NCI-H2171 (cell line): ENCODE results near the gene GNPAT.
"Not testable (repeated sequence)": the region's sequence is repeated elsewhere in the genome, so short reads cannot be mapped to it uniquely, and the experiment has no call there.

ENCODE experiments used
- DNase-seq: peaks from one replicate; lab custom pipeline; 2025; lab: John Stamatoyannopoulos, UW

Gene GNPAT

GRCh38 chr1:231240883-231241735 lies at the start of gene GNPAT:
Gene GNPAT (plus strand): TSS chr1:231241212. CDS start chr1:231241379, 167 bp downstream.
- DNase-seq: peak; percentile 80

GRCh38 chr1:231192620-231193163 lies 48.3 kb upstream of the GNPAT start:
- no peak for DNase-seq

- no peak for DNase-seq
Measured at GRCh38 chr1:231193710-231194340, 47.2 kb upstream of the GNPAT start.

GRCh38 chr1:231194476-231194842 lies 46.6 kb upstream of the GNPAT start:
- no peak for DNase-seq

GRCh38 chr1:231194843-231195516 lies 46.0 kb upstream of the GNPAT start:
- DNase-seq: no peak

GRCh38 chr1:231196307-231196706 lies 44.7 kb upstream of the GNPAT start:
- no peak for DNase-seq

- DNase-seq: no peak
Measured at GRCh38 chr1:231196728-231197127, 44.3 kb upstream of the GNPAT start.

- DNase-seq: no peak
Measured at GRCh38 chr1:231199868-231200267, 41.1 kb upstream of the GNPAT start.

GRCh38 chr1:231200388-231201031 lies 40.5 kb upstream of the GNPAT start:
- DNase-seq: no peak

GRCh38 chr1:231201375-231201978 lies 39.5 kb upstream of the GNPAT start:
- DNase-seq: no peak

- no peak for DNase-seq
Measured at GRCh38 chr1:231201979-231202633, 38.9 kb upstream of the GNPAT start.

GRCh38 chr1:231203259-231204057 lies 37.6 kb upstream of the GNPAT start:
- no peak for DNase-seq

GRCh38 chr1:231206856-231207255 lies 34.2 kb upstream of the GNPAT start:
- DNase-seq: no peak

- DNase-seq: no peak
Measured at GRCh38 chr1:231207437-231207836, 33.6 kb upstream of the GNPAT start.

GRCh38 chr1:231208980-231209379 lies 32.0 kb upstream of the GNPAT start:
- DNase-seq: no peak

- no peak for DNase-seq
Measured at GRCh38 chr1:231209531-231209930, 31.5 kb upstream of the GNPAT start.

- DNase-seq: no peak
Measured at GRCh38 chr1:231210126-231210525, 30.9 kb upstream of the GNPAT start.

- DNase-seq: peak; percentile 77
Measured at GRCh38 chr1:231211005-231211857, 29.8 kb upstream of the GNPAT start.

- DNase-seq: not testable (repeated sequence)
Measured at GRCh38 chr1:231212301-231212700, 28.7 kb upstream of the GNPAT start.
